HFF-Myc (cell line): ENCODE measurements around the gene ITPKA.

ENCODE experiments used
- DNase-seq: peaks from one replicate; pipeline ENCODE4 v3.0.0-alpha.2; 2011; ENCODE audit warnings: low read depth; ENCODE audit errors: extremely low read depth
- H3K4me3 ChIP-seq: replicated peaks from 2 replicates; pipeline ENCODE4 v1.5.1; 2011; ENCODE audit warnings: low read depth, mild to moderate bottlenecking, control low read depth, low read length
- TF ChIP-seq, protein P1 (sequence below): IDR thresholded peaks from 2 replicates; pipeline ENCODE4 v1.5.1; 2012; ENCODE audit warnings: mild to moderate bottlenecking, low read depth, low read length, control low read depth; ENCODE audit errors: missing control alignments

ITPKA gene

DNA sequence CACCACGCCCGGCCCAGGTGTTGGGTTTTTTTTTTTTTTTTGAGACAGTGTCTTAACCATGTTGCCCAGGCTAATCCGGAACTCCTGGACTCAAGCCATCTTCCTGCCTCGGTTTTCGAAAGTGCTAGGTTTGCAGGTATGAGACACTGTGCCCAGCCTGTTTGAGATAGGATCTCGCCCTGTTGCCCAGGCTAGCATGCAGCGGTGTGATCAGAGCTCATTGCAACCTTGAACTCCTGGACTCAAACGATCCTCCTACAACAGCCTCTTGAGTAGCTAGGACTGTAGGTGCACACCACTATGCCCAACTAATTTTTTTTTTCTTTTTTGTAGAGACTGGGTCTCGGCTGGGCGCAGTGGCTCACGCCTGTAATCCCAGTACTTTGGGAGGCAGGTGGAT is 20.3 kb upstream of the ITPKA start:
- no peak overlapping the region for H3K4me3 ChIP-seq
- TF ChIP-seq, protein P1, sequence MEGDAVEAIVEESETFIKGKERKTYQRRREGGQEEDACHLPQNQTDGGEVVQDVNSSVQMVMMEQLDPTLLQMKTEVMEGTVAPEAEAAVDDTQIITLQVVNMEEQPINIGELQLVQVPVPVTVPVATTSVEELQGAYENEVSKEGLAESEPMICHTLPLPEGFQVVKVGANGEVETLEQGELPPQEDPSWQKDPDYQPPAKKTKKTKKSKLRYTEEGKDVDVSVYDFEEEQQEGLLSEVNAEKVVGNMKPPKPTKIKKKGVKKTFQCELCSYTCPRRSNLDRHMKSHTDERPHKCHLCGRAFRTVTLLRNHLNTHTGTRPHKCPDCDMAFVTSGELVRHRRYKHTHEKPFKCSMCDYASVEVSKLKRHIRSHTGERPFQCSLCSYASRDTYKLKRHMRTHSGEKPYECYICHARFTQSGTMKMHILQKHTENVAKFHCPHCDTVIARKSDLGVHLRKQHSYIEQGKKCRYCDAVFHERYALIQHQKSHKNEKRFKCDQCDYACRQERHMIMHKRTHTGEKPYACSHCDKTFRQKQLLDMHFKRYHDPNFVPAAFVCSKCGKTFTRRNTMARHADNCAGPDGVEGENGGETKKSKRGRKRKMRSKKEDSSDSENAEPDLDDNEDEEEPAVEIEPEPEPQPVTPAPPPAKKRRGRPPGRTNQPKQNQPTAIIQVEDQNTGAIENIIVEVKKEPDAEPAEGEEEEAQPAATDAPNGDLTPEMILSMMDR, result no peak
- DNase-seq, result no peak

DNA sequence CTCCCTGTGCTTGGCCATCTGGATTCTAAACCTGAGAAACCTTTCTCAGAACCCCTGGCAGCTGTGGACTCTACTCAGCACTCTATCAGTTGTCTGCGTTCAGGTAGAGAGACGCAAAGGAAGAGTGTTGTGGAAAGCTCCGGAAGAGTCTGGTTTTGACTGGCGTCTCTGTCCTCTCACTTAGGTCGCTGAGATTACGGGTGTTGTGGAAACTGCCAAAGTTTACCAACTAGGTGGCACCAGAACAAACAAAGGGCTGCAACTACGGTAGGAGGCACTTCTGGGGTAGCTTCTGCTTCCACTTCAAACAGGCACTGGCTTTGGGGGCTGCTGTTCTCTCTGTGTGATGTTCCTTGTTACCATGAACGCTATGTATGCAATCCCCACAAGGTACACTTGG is 19.2 kb upstream of the ITPKA start:
- TF ChIP-seq, protein P1, result no peak
- no peak overlapping the region for H3K4me3 ChIP-seq
- no peak for DNase-seq

- no peak overlapping the region for H3K4me3 ChIP-seq
- DNase-seq, result no peak
- TF ChIP-seq, protein P1, result no peak
Observed at GRCh38 chr15:41474941-41475340, 18.7 kb upstream of the ITPKA start.

GRCh38 chr15:41476416-41477048 is 17.1 kb upstream of the ITPKA start:
- TF ChIP-seq, protein P1, result no peak

GRCh38 chr15:41480396-41481140 is 13.1 kb upstream of the ITPKA start:
- no peak for DNase-seq
- TF ChIP-seq, protein P1, result no peak
- H3K4me3 ChIP-seq, result no peak overlapping the region

More at GRCh38 chr15:41476416-41477048, 17.1 kb upstream of the ITPKA start:
- no peak overlapping the region for H3K4me3 ChIP-seq
- DNase-seq, result no peak

DNA sequence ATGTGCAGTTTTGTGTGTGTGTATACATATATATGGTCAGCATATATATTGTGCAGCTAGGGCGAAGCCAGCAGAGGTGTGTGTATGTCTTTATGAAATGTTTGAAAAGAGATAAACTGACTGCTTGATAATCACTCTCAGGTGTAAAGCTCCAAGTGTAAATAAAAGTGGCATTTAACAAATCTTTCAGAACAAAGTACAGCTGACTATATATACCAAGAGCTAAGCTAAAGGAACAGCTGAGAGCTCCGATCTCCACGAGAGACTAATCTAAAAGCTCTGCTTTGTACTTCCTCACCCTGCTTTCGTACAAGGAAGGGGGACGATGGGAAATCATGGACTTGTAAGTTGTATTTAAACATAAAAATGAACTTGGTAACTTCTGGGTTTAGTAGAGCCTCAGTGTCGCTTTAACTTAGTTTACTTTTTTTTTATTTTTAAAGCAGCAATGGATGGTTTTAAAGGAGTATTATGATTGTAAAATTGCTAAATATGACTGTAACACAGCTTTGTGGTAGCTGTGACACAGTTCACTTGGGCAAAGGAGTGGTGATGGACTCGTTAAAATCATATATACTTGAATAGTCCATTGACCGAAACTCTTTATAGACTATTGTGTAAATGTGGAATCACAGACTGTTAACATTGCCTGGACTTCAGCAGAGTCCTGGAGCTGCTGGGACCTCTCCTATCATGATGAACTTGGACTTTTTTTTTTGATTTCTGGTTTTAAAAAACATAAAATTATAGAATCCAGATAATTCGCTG is 11.4 kb upstream of the ITPKA start:
- no peak for DNase-seq
- H3K4me3 ChIP-seq, result no peak overlapping the region
- TF ChIP-seq, protein P1, result no peak
